Stimulated activated CD4-positive, alpha-beta T cell treated with anti-CD3 and anti-CD28 coated beads, Interleukin-12 subunit alpha, Interleukin-12 subunit beta, amount 100 ng/mL, for 24 hours (primary cell): Measurements from ENCODE around the gene EIF3M.
A peak's percentile ranks its signal among the peaks of the same experiment; 100 is the strongest.

Source experiments
- DNase-seq, 2 experiments: peaks; one replicate each; pipeline ENCODE4 v3.0.0-alpha.2; 2020; ENCODE audit warnings: low read depth in 2 of 2

The EIF3M gene

GRCh38 chr11:32583459-32584271, at the start of gene EIF3M:
TSS of gene EIF3M (plus strand) at chr11:32583831. CDS start at chr11:32583888, 57 bp downstream.
- peak; percentile 92 for DNase-seq

DNA sequence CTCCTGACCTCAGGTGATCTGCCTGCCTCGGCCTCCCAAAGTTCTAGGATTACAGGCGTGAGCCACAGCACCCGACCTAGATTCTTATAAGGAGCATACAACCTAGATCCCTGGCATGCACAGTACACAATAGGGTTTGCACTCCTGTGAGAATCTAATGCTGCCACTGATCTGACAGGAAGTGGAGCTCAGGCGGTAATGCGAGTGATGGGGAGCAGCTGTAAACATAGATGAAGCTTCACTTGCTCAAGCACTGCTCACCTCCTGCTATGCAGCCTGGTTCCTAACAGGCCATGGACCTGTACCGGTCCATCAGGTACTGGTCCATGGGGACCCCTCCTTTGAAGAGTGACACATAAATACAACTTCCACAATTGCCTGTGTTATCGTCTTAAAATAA, 44.8 kb upstream of the EIF3M start:
- no peak for DNase-seq

DNA sequence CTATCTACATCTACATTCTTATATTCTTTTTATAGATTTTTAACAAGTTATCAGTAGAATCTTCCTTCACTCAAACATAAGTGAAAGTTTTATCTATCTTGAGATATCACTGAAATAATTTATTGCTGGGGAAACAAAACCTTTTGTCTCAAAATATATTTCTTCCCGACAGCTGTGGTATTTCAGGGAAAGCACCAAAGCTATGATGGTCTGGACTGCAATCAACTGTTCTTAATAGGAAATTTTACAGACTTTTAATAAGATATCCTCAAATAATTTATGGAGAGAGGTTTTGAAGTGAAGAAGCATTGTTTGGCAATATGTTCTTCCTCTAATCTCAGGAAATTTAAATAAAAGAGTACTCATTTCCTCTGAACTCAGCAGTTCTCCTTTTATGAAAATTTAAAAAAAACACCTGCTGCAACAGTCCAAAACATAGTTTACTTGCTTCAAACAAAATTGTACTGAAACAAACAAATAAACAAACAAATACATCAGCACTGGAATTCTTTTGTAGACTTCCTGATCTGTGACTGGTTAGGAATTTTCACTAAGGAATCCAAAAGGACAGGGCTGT, 33.9 kb upstream of the EIF3M start:
- DNase-seq: no peak

- DNase-seq: no peak
Observed at GRCh38 chr11:32550207-32550606, 33.4 kb upstream of the EIF3M start.

- no peak for DNase-seq
Observed at GRCh38 chr11:32555091-32555490, 28.5 kb upstream of the EIF3M start.

DNA sequence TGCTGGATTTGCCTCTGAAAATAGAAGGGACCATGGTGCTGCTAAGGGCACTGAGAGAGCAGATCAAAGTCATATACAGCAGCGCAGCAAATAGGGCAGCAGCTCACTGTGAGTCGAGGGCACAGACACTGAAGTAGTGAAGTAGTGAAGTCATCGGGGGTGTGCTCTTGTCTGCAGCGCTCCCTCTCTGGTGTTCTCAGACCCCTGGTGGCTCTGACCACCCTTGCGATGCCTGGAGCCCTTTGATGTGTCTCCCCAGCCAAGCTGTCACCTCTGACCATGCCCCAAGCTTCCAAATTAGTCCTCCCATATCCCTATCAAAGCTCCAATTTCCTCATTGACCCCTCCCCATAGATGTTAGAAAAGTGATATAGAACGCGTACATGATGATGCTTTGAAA, 27.7 kb upstream of the EIF3M start:
- DNase-seq: no peak

- no peak for DNase-seq
Observed at GRCh38 chr11:32561835-32562234, 21.8 kb upstream of the EIF3M start.

- no peak for DNase-seq
Observed at GRCh38 chr11:32562839-32563599, 20.6 kb upstream of the EIF3M start.

- DNase-seq: no peak
Observed at GRCh38 chr11:32563600-32563959, 20.1 kb upstream of the EIF3M start.

GRCh38 chr11:32566517-32566916, 17.1 kb upstream of the EIF3M start:
- no peak for DNase-seq

GRCh38 chr11:32567154-32567553, 16.5 kb upstream of the EIF3M start:
- DNase-seq: no peak

- DNase-seq: no peak
Observed at GRCh38 chr11:32569313-32569881, 14.2 kb upstream of the EIF3M start.

DNA sequence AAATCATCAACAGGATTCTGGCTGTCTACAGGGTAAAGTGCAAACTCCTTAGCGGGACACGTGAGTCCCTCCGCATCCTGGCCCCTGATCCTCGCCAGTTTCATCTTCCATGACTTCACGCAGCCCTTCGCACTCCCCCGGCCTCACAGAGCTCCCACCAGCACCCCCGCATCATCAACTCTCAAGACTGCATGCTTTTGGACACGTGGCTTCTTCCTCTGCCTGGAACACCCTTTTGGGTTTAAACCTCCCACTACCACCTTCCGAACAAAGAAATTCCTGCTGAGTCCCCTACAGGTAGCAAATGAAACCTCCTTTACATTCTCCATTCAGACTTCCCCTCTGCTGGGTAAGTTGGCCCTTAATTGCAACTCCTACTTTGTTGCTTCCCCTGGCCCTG, 12.6 kb upstream of the EIF3M start:
- DNase-seq: no peak

DNA sequence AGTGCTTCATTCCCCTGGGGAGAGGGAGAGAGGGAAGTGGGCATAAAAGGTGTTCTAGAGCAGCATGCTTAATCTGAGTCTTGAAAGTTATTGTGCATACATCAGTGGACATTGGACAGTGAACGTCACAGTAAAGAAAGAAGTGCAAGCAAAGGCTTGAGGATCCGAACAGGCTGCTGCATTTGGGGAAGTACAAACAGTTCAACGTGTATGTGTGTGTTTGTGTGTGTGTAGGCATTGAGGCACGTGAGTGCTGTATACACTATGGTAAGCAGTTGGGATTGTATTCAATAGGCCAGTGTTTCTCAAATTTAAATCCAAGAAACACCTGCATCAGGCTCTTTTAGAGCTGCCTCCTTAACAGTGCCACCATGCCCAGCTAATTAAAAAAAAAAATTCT, 10.4 kb upstream of the EIF3M start:
- DNase-seq: no peak

- DNase-seq: no peak
Observed at GRCh38 chr11:32574421-32574820, 9.2 kb upstream of the EIF3M start.

DNA sequence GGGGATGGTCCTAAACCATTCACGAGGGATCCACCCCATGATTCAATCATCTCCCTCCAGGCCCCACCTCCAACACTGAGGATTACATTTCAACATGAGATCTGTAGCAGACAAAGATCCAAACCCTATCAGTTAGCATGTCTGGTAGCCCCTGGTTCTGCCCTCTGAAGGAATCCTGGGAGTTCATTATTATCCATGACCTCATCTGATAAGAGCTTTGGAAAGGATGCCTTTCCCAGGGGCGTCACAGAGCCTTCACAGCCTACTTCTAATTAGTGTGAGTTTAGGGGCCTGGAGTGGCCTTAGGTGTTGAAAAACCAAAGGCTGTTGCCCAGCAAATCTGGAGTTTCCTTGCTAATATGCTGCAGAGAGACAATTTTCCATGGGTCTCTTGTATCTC, 8.6 kb upstream of the EIF3M start:
- no peak for DNase-seq

DNA sequence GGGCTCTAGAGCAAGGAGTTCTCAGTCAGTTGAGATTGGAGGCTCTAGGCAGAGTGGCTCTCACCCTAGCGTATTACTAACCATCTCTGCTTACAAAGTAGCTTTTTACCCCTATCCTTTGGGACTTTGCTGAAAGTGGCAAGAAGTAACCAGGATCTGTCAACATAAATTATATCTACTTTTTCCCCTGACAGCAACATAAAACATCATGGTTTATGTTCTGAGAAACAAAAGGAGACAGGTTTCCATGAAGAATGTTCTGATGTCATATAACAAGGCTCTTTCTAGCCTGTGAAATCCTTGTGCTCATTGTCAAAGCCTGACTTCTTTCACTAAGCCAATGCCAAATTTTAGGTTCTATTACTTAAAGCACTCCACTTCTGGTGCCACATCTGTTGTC, 7.2 kb upstream of the EIF3M start:
- no peak for DNase-seq

- no peak for DNase-seq
Observed at GRCh38 chr11:32580967-32581366, 2.7 kb upstream of the EIF3M start.

- no peak for DNase-seq
Observed at GRCh38 chr11:32581556-32581955, 2.1 kb upstream of the EIF3M start.

DNA sequence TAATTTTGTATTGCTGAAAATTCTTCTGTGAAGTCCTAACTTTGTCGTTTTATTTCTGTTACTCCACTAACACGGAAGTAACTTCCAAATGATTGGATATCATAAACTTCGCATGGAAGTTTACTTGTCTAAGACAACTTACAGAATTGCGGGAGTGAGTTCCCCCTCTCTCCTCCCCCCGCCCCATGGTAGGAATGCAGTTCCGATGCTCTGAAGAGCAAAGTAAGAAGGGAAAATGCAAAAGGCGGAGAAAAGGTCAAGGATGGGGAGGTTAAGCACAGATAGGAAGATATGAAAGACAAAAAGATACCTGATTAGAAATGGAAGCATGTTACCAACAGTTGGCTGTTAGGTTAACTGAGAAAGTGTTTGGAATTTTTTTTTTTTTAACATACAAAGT, 1.3 kb downstream of the EIF3M start:
- no peak for DNase-seq

DNA sequence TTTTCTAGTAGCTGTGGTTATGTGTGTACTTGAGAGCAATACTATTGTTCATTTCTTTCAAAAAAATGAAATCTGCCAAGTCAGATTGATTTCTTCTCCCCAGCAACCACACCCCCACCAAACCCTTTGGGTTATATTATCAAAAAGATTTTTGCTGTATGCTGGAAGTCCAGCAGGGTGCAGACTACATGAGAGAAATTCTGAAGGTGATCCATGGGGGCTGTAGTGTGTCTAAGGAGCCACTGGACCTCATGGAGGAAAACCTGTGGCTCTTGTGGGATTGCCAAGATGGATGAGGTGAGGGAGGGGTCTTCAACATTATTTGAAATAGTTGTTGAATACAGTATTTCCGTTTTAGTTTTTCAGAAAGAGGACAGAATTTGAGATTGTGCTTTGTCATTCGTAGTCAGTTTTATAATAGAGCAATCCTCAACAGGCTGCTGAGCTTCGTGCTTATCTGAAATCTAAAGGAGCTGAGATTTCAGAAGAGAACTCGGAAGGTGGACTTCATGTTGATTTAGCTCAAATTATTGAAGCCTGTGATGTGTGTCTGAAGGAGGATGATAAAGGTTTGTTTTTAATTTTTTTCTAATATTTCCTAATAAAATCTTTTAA, 3.1 kb downstream of the EIF3M start:
- DNase-seq: no peak

DNA sequence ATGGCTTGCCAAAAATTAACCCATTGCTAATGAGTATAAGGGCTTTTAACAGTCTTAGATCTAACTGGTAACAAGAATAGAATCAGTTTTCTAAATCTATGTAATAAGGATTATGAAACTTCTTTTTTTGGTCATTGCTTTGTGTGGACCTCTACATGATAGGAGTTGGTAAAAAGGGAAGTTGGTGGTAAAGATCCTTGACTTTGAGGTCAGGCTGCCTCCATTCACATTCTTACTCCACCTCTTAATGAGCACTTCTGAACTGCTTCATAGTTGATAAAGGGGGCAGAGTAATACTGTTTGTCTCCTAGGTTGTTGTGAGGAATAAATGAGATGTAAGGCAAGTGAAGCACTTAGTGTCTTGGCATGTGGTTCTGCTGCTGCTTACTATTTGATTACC, 10.6 kb downstream of the EIF3M start:
- DNase-seq: no peak
